H1 (cell line): ENCODE data around the gene AK8. TPM values are rescaled to one million over a fixed set of nuclear protein-coding genes. Genes with fewer than 3 reads are reported as not detected.

Source experiments
- CTCF ChIA-PET: fragments of 300-600 bp; sonication (Branson Sonifier 250); formaldehyde crosslinking; loops from one replicate; lab custom pipeline; 2021; ENCODE audit not compliant: partially characterized antibody; lab: Charles Lee
- POLR2A ChIA-PET: fragments of 300-600 bp; sonication (Branson Sonifier 250); formaldehyde crosslinking; loops from one replicate; lab custom pipeline; 2021; ENCODE audit warnings: inconsistent platforms; ENCODE audit not compliant: partially characterized antibody; lab: Charles Lee
- DNase-seq, 2 experiments: peaks; one replicate each; pipeline versions ENCODE4 v3.0.0 to v3.0.0-alpha.2; 2010 to 2022; ENCODE audit warnings: low spot score in 2 of 2, low read depth in 1 of 2, mixed read lengths in 1 of 2
- FAIRE-seq: peaks from 2 replicates; lab custom pipeline; 2011; peaks lifted over from hg19 to GRCh38; lab: Jason Lieb, UNC
- H2AFZ ChIP-seq: 2 replicates; pipeline ENCODE4 v1.8.1; 2012; ENCODE audit warnings: low read length, inconsistent platforms
- H2AK5ac ChIP-seq: 2 replicates; pipeline ENCODE4 v1.6.1; 2013; ENCODE audit warnings: low read depth, low read length
- H2BK120ac ChIP-seq: replicated peaks from 2 replicates; pipeline ENCODE3; 2013; ENCODE audit warnings: low read depth, low read length, inconsistent platforms
- H2BK12ac ChIP-seq: 2 replicates; pipeline ENCODE4 v1.6.1; 2013; ENCODE audit warnings: low read depth, low read length
- H2BK15ac ChIP-seq: 2 replicates; pipeline ENCODE4 v1.6.1; 2013; ENCODE audit warnings: low read length
- H2BK20ac ChIP-seq: 2 replicates; pipeline ENCODE4 v1.6.1; 2013; ENCODE audit warnings: low read length
- H2BK5ac ChIP-seq: 2 replicates; pipeline ENCODE4 v1.6.1; 2013; ENCODE audit warnings: low read depth, low read length
- H3K14ac ChIP-seq: 2 replicates; pipeline ENCODE4 v1.6.1; 2013; ENCODE audit warnings: inconsistent platforms; ENCODE audit not compliant: insufficient read length
- H3K18ac ChIP-seq: 2 replicates; pipeline ENCODE4 v1.6.1; 2013; ENCODE audit warnings: low read length; ENCODE audit errors: extremely low read depth
- H3K23ac ChIP-seq: 2 replicates; pipeline ENCODE4 v1.6.1; 2013; ENCODE audit warnings: inconsistent platforms; ENCODE audit not compliant: insufficient read length
- H3K23me2 ChIP-seq: 2 replicates; pipeline ENCODE4 v1.6.1; 2013; ENCODE audit warnings: low read depth, low read length
- H3K27ac ChIP-seq: 2 replicates; pipeline ENCODE4 v1.6.1; 2011; ENCODE audit warnings: low read depth, low read length, inconsistent platforms
- H3K27me3 ChIP-seq, 4 experiments: replicated peaks in 1 of 4; 1 replicate in 1 of 4; 2 replicates in 3 of 4; pipeline versions ENCODE4 v1.6.1 to v1.8.1; 2011 to 2013; ENCODE audit warnings: low read length in 3 of 4, mild to moderate bottlenecking in 3 of 4, inconsistent platforms in 2 of 4, mixed read lengths in 2 of 4, moderate library complexity in 1 of 4; ENCODE audit not compliant: control insufficient read depth in 3 of 4, insufficient read depth in 3 of 4; ENCODE audit errors: extremely low read depth in 1 of 4
- H3K36me3 ChIP-seq, 4 experiments: 2 replicates each; pipeline versions ENCODE4 v1.6.1 to v1.8.1; 2011 to 2013; ENCODE audit warnings: mild to moderate bottlenecking in 4 of 4, low read length in 3 of 4, moderate library complexity in 2 of 4, control low read depth in 1 of 4, inconsistent platforms in 1 of 4; ENCODE audit not compliant: insufficient read depth in 4 of 4, control insufficient read depth in 2 of 4
- H3K4ac ChIP-seq: replicated peaks from 2 replicates; pipeline ENCODE3; 2013; ENCODE audit warnings: low read length, low read depth, mixed read lengths, inconsistent platforms; ENCODE audit not compliant: insufficient read length
- H3K4me1 ChIP-seq, 4 experiments: replicated peaks in 1 of 4; 1 replicate in 1 of 4; 2 replicates in 3 of 4; pipeline versions ENCODE4 v1.6.1 to v1.8.1; 2011 to 2013; ENCODE audit warnings: low read length in 3 of 4, inconsistent platforms in 2 of 4, mixed read lengths in 1 of 4; ENCODE audit not compliant: insufficient read depth in 4 of 4, control insufficient read depth in 3 of 4
- H3K4me2 ChIP-seq, 2 experiments: 2 replicates each; pipeline versions ENCODE4 v1.6.1 to v1.8.1; 2011 to 2013; ENCODE audit warnings: low read depth in 2 of 2, low read length in 2 of 2, control low read depth in 1 of 2, inconsistent platforms in 1 of 2, mild to moderate bottlenecking in 1 of 2; ENCODE audit not compliant: insufficient read depth in 1 of 2
- H3K4me3 ChIP-seq, 4 experiments: fragments of 200-600, 300-600 bp in 1 of 4; sonication (generic), shearing (Covaris generic), sonication (Bioruptor Twin) in 1 of 4; 2 replicates each; pipeline versions ENCODE4 v1.5.1 to v1.8.1; 2011 to 2016; ENCODE audit warnings: low read length in 4 of 4, low read depth in 3 of 4, control low read depth in 2 of 4, inconsistent platforms in 2 of 4, mild to moderate bottlenecking in 2 of 4, mixed read lengths in 1 of 4, moderate library complexity in 1 of 4; ENCODE audit not compliant: insufficient read depth in 2 of 4; ENCODE audit errors: extremely low read depth in 1 of 4
- H3K56ac ChIP-seq: replicated peaks from 2 replicates; pipeline ENCODE3; 2013; ENCODE audit warnings: low read depth, mild to moderate bottlenecking, mixed read lengths, low read length, inconsistent platforms; ENCODE audit not compliant: insufficient read length
- H3K79me1 ChIP-seq: 2 replicates; pipeline ENCODE4 v1.6.1; 2013; ENCODE audit warnings: low read depth, low read length, control low read depth
- H3K79me2 ChIP-seq, 2 experiments: 2 replicates each; pipeline versions ENCODE4 v1.6.1 to v1.8.1; 2012 to 2013; ENCODE audit warnings: low read length in 2 of 2, mild to moderate bottlenecking in 2 of 2, inconsistent platforms in 1 of 2; ENCODE audit not compliant: insufficient read depth in 2 of 2, control insufficient read depth in 1 of 2
- H3K9ac ChIP-seq, 4 experiments: replicated peaks in 1 of 4; 1 replicate in 1 of 4; 2 replicates in 3 of 4; pipeline versions ENCODE4 v1.6.1 to v1.8.1; 2011 to 2013; ENCODE audit warnings: low read depth in 3 of 4, low read length in 3 of 4, control low read depth in 2 of 4, mild to moderate bottlenecking in 2 of 4, moderate library complexity in 2 of 4, inconsistent platforms in 1 of 4; ENCODE audit errors: extremely low read depth in 1 of 4
- H3K9me3 ChIP-seq, 2 experiments: 2 replicates each; pipeline versions ENCODE4 v1.6.1 to v1.8.1; 2012 to 2013; ENCODE audit warnings: mild to moderate bottlenecking in 2 of 2, moderate library complexity in 2 of 2, control low read depth in 1 of 2, inconsistent platforms in 1 of 2, low read depth in 1 of 2, low read length in 1 of 2, mixed read lengths in 1 of 2; ENCODE audit not compliant: insufficient read depth in 2 of 2
- H4K20me1 ChIP-seq, 2 experiments: replicated peaks in 1 of 2; 2 replicates each; pipeline versions ENCODE3 to v1.8.1; 2011 to 2013; ENCODE audit warnings: inconsistent platforms in 2 of 2, low read length in 2 of 2, mild to moderate bottlenecking in 1 of 2; ENCODE audit not compliant: insufficient read depth in 2 of 2, control insufficient read depth in 1 of 2
- H4K5ac ChIP-seq: 2 replicates; pipeline ENCODE4 v1.6.1; 2013; ENCODE audit warnings: low read length, low read depth, mixed read lengths, inconsistent platforms; ENCODE audit not compliant: insufficient read length
- H4K8ac ChIP-seq: 2 replicates; pipeline ENCODE4 v1.8.0; 2013; ENCODE audit warnings: mild to moderate bottlenecking, moderate library complexity, low read length, inconsistent platforms; ENCODE audit not compliant: insufficient read depth; ENCODE audit errors: extremely low read depth
- H4K91ac ChIP-seq: replicated peaks from 2 replicates; pipeline ENCODE3; 2013; ENCODE audit warnings: low read length, mixed read lengths, inconsistent platforms; ENCODE audit not compliant: insufficient read length
- NANOG ChIP-seq: IDR thresholded peaks from 2 replicates; pipeline ENCODE4 v1.6.1; 2011; ENCODE audit warnings: low read length, low read depth, mild to moderate bottlenecking, inconsistent platforms; ENCODE audit not compliant: insufficient read depth, poor library complexity, severe bottlenecking
- WGBS, 2 experiments: shearing (Covaris generic) in 1 of 2; methylation state at CpG; one replicate each; pipeline versions ENCODE4 v1.1.6 to v1.1.7; 2013 to 2015; ENCODE audit warnings: low lambda C conversion rate in 2 of 2, mixed read lengths in 2 of 2, inconsistent platforms in 1 of 2, low coverage in 1 of 2, missing lambda C conversion rate in 1 of 2; ENCODE audit not compliant: insufficient replicate concordance in 2 of 2, insufficient coverage in 1 of 2, insufficient read length in 1 of 2; ENCODE audit errors: extremely low coverage in 1 of 2, missing lambda C conversion rate in 1 of 2; 5-methylcytosine and 5-hydroxymethylcytosine counted together
- polyA plus RNA-seq, 7 experiments: library from polyadenylated mRNA; depleted of rRNA in 3 of 7; stranded (reverse) in 5 of 7; unstranded in 2 of 7; fragments of >200 nt in 5 of 7; fragments of 200-250 nt in 2 of 7; gene quantifications; 1 replicate in 5 of 7; 2 replicates in 1 of 7; 4 replicates in 1 of 7; pipeline versions ENCODE4 v1.2.1 to v1.2.3, GENCODE V29; 2011 to 2013; ENCODE audit warnings: missing spikeins in 2 of 7, mixed read lengths in 2 of 7
- total RNA-seq: library from RNA; stranded (reverse); fragmentation: NEBNext Ultra II Directional; extraction: Animal tissue kit (Norgen Biotek cat#: 25700); gene quantifications from 2 replicates; pipeline ENCODE4 v1.2.1, GENCODE V29; 2021

Gene AK8
- total and polyA plus RNA-seq, 2 of the 8 experiments (the other 6 are each of a cell fraction or from before 2014, with no cell fraction given) = 0.35 to 0.48 TPM

DNA sequence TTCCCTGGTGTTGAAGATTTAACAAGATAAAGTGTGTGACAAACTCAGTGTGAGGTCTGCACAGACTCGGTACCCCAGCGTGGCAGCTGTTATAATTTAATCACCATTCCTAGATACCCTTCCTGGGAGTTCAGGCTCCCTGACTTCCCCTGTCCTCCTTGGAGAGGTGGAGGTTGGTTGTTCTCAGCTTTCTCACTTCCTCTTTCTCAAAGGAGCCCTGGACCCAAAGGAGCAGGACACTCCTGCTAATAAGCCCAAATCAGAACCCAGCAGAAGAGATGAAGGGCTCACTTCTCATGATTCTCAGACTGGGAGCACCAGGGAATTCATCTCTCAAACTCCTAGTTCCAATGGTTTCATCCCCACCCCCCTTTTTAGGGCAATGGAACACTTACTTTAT is 149.6 kb downstream of the AK8 start:
- Histone ChIP-seq H2BK120ac (no peak overlapping the region), H2BK20ac (no peak overlapping the region), H2BK12ac (no peak overlapping the region), H4K91ac (no peak overlapping the region), H2BK15ac (no peak overlapping the region), H2AFZ (no peak overlapping the region), H3K36me3 (no peaks in the 10 kb centered on the region), H3K23ac (no peak overlapping the region), H3K14ac (no peak overlapping the region), H3K79me2 (no peaks in the 10 kb centered on the region), H3K9me3 (no peaks in the 10 kb centered on the region), H4K8ac (no peak overlapping the region), H3K23me2 (no peaks in the 10 kb centered on the region), H4K20me1 (no peaks in the 10 kb centered on the region), H3K4me2 (no peak overlapping the region), H4K5ac (no peak overlapping the region), H3K4me3 (no peak overlapping the region), H3K79me1 (no peaks in the 10 kb centered on the region), H3K4ac (no peak overlapping the region), H3K4me1 (no peaks in the 10 kb centered on the region; a peak in 2 of 7 replicates), H3K27ac (no peak overlapping the region), H2BK5ac (no peak overlapping the region), H3K56ac (no peak overlapping the region), H2AK5ac (no peak overlapping the region), H3K9ac (no peak overlapping the region), H3K27me3 (no peaks in the 10 kb centered on the region), H3K18ac (no peak overlapping the region)
- WGBS, 2 experiments = 95% methylated on average over 2 of the region's 2 CpGs; no CpG with 5 or more reads in 1 of the 2 experiments
- ChIA-PET CTCF (no interaction called here), POLR2A (no interaction called here)
- TF ChIP-seq NANOG = no peak
- DNase-seq (no peak), FAIRE-seq (no peak)
